ENCODE measurements around the gene CNFN.

GRCh38 chr19:42351079-42351735 is 38.9 kb downstream of the CNFN start:
- TF ChIP-seq ARNTL (CRISPR knock-in tag; IDR thresholded peaks at IDR 0.05; ENCODE audit: borderline replicate concordance, low read depth) (no peak), TCF4 (CRISPR knock-in tag; IDR thresholded peaks at IDR 0.05; ENCODE audit: borderline replicate concordance) (no peak), ISL1 (CRISPR knock-in tag; IDR thresholded peaks at IDR 0.05) (no peak)
- TF ChIP-seq, protein P1, sequence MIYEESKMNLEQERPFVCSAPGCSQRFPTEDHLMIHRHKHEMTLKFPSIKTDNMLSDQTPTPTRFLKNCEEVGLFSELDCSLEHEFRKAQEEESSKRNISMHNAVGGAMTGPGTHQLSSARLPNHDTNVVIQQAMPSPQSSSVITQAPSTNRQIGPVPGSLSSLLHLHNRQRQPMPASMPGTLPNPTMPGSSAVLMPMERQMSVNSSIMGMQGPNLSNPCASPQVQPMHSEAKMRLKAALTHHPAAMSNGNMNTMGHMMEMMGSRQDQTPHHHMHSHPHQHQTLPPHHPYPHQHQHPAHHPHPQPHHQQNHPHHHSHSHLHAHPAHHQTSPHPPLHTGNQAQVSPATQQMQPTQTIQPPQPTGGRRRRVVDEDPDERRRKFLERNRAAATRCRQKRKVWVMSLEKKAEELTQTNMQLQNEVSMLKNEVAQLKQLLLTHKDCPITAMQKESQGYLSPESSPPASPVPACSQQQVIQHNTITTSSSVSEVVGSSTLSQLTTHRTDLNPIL (CRISPR knock-in tag; IDR thresholded peaks at IDR 0.05; ENCODE audit: low read depth) = no peak
